ENCODE measurements around the gene PDCL2. TPM values are rescaled to one million over a fixed set of nuclear protein-coding genes. Genes with fewer than 3 reads are reported as not detected.

Gene PDCL2
- total RNA-seq, 2 experiments from 2014 or later: not detected

GRCh38 chr4:55517526-55518229, 74.4 kb downstream of the PDCL2 start:
- Histone ChIP-seq H3K4me1 (ENCODE audit: insufficient read depth, low read length) (no peaks in the 10 kb centered on the region), H3K27me3 (ENCODE audit: control insufficient read depth in 1 of 2, insufficient read depth in 2 of 2, low read length in 2 of 2) (no peaks in the 10 kb centered on the region), H3K36me3 (ENCODE audit: insufficient read depth, low read length) (no peaks in the 10 kb centered on the region), H3K27ac (ENCODE audit: low read depth in 1 of 2, low read length in 2 of 2) (no peak overlapping the region), H3K9me3 (ENCODE audit: control insufficient read depth in 1 of 2, insufficient read depth in 1 of 2, low read length in 2 of 2) (peaks cover 0 to 8% of the 10 kb centered on the region in 2 experiments), H3K4me3 (ENCODE audit: low read length) (no peak overlapping the region)
- ATAC-seq (ENCODE audit: poor library complexity) (no peak), DNase-seq (no peak)
- no peak for TF ChIP-seq CTCF (IDR thresholded peaks at IDR 0.05)
- no peak overlapping the region for H3K27ac Mint-ChIP-seq
- no peaks in the 10 kb centered on the region for H3K27me3 Mint-ChIP-seq
- no peak overlapping the region for H3K4me3 Mint-ChIP-seq
- intact Hi-C loops (cut with DNase I, micrococcal nuclease): no loop called here
- peaks cover 13% of the 10 kb centered on the region for H3K4me1 Mint-ChIP-seq (ENCODE audit: low read depth)
- POLR2A ChIA-PET: no interaction called here
- H3K9me3 Mint-ChIP-seq: peaks cover 5% of the 10 kb centered on the region
- H3K36me3 Mint-ChIP-seq (ENCODE audit: low read depth): peaks cover 8% of the 10 kb centered on the region
- CTCF ChIA-PET: interaction anchor here (1.3 kb wide), 1 partner anchor 11 kb away, joined by 3 read pairs; no protein-coding TSS in a partner anchor

- Mint-ChIP-seq H3K9me3 (peaks cover 2% of the 10 kb centered on the region), H3K36me3 (ENCODE audit: low read depth) (peaks cover 9% of the 10 kb centered on the region), H3K4me1 (ENCODE audit: low read depth) (peaks cover 24% of the 10 kb centered on the region), H3K27me3 (no peaks in the 10 kb centered on the region), H3K4me3 (no peak overlapping the region), H3K27ac (no peak overlapping the region)
- Histone ChIP-seq H3K4me3 (ENCODE audit: low read length) (no peak overlapping the region), H3K27me3 (ENCODE audit: control insufficient read depth in 1 of 2, insufficient read depth in 2 of 2, low read length in 2 of 2) (no peaks in the 10 kb centered on the region), H3K27ac (ENCODE audit: low read depth in 1 of 2, low read length in 2 of 2) (no peak overlapping the region), H3K9me3 (ENCODE audit: control insufficient read depth in 1 of 2, insufficient read depth in 1 of 2, low read length in 2 of 2) (no peaks in the 10 kb centered on the region), H3K36me3 (ENCODE audit: insufficient read depth, low read length) (no peaks in the 10 kb centered on the region), H3K4me1 (ENCODE audit: insufficient read depth, low read length) (no peaks in the 10 kb centered on the region)
- ChIA-PET CTCF (no interaction called here), POLR2A (no interaction called here)
- no peak for ATAC-seq (ENCODE audit: poor library complexity)
- TF ChIP-seq CTCF (IDR thresholded peaks at IDR 0.05): no peak
- DNase-seq: no peak
- intact Hi-C loops (cut with DNase I, micrococcal nuclease): no loop called here
These were observed 79.0 kb downstream of the PDCL2 start for GRCh38 chr4:55512922-55513571.

- no peak overlapping the region for H3K27ac Mint-ChIP-seq
- CTCF ChIA-PET: no interaction called here
- Histone ChIP-seq H3K27me3 (ENCODE audit: control insufficient read depth in 1 of 2, insufficient read depth in 2 of 2, low read length in 2 of 2) (no peaks in the 10 kb centered on the region), H3K9me3 (ENCODE audit: control insufficient read depth in 1 of 2, insufficient read depth in 1 of 2, low read length in 2 of 2) (no peaks in the 10 kb centered on the region), H3K4me1 (ENCODE audit: insufficient read depth, low read length) (no peaks in the 10 kb centered on the region), H3K36me3 (ENCODE audit: insufficient read depth, low read length) (peaks cover 3% of the 10 kb centered on the region), H3K4me3 (ENCODE audit: low read length) (no peak overlapping the region), H3K27ac (ENCODE audit: low read depth in 1 of 2, low read length in 2 of 2) (no peak overlapping the region)
- peaks cover 2% of the 10 kb centered on the region for H3K9me3 Mint-ChIP-seq
- ATAC-seq (ENCODE audit: poor library complexity) (no peak), DNase-seq (no peak)
- H3K36me3 Mint-ChIP-seq (ENCODE audit: low read depth): peaks cover 15% of the 10 kb centered on the region
- H3K4me1 Mint-ChIP-seq (ENCODE audit: low read depth): peaks cover 24% of the 10 kb centered on the region
- POLR2A ChIA-PET: no interaction called here
- no peak for TF ChIP-seq CTCF (IDR thresholded peaks at IDR 0.05)
- no peaks in the 10 kb centered on the region for H3K27me3 Mint-ChIP-seq
- no peak overlapping the region for H3K4me3 Mint-ChIP-seq
- intact Hi-C loops (cut with DNase I, micrococcal nuclease): no loop called here
These were observed 80.0 kb downstream of the PDCL2 start for GRCh38 chr4:55512077-55512476.
